ENCODE measurements around the gene USB1.

GRCh38 chr16:58021661-58022551 is 20.7 kb downstream of the USB1 start:
- TF ChIP-seq CTCF (IDR thresholded peaks at IDR 0.05 in 2 of 3, conservative IDR thresholded peaks at IDR 0.05 in 1 of 3; ENCODE audit: borderline replicate concordance in 1 of 3, insufficient read depth in 1 of 3, low read depth in 2 of 3, low read length in 2 of 3) (no peak), JUND (IDR thresholded peaks at IDR 0.05) (no peak)

All from HCT116 (cell line).